Ramos (cell line): Measurements from ENCODE around the gene SH3GLB2.

ENCODE experiments used
- in situ Hi-C: fragments of 300-500 bp; cut with MboI; formaldehyde crosslinking; loops from one replicate; pipeline ENCODE4 v1.14.3; 2022; ENCODE audit warnings: low sequenced_read_pairs; ENCODE audit not compliant: unreplicated experiment

Gene SH3GLB2

DNA sequence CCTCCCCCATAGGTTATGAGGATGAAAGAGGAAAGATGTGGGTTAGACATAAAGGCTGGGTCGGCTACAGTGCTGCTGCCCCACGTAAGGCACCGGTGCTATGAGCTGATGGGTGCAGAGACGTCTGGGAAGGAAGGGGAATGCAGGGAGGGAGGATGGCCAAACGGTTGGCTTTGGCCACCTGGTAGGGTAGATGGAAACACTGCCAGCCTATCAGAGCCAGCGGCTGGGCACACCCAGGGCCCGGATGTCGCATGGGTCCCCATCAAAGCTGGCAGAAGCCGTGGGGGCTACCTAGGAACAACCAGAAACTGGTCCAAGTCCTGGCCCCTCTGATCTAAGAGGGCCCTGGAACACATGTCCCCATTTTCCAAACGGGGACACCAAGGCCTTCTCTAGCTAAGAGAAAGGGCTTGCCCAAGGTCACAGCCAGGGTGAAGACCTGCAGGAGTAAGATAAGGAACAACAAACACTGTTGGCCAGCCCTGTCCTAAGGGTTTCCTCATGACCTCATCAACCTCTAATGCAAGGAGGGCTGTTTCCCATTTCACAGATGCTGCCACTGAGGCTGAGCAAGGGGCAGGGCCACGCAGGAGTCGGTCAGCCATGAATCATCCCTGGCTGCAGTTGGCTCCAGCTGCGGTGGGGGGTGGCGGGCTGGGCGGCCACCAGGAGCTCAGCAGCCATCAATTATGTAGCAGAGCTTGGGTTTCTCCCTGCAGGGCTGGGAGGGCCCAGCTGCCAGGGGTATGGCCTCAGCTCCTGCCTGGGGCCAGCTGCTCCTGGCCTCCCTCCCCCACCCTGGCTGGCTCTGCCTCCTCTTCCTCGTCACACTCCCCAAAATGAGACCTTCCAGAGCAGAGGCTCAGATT is 4.9 kb downstream of the SH3GLB2 start:
- in situ Hi-C loops, result no loop called here

DNA sequence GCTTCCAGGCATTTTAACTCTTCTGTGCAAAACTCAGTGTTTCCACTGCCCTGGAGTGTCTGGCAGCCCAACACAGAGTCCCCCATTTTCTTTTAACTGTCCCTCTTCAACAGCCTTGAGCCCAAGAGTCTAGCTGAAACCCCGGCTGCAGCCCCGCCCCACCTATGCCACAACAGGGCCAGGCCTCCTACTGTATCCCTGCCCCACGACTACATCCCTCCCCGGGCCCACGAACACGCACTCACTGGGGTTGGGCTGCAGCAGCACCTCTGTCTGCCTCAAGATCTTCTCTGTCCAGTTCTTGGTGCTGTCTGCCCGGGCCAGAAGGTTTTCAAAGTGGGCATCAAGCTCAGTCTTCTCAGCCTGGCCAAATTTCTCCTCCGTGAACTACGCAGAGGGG is 6.1 kb downstream of the SH3GLB2 start:
- in situ Hi-C loops, result no loop called here

DNA sequence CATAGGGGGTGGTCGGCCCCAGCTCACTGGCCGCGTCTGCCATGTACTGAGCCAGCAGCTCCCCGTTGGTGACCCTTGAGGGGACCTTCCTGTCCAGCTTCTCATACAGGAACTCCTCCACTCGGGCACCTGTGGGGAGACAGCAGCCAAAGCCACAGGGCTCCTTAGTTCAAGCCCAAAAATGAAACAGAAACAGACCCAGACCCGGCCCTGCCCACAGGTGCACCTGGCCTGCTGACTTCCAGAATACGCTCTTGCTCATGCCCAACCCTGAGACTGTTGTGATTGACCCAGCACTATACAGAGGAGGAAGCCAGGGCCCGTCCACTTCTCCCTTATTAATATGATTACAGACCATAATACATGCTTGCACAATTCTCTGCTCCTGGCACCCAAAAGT is 7.0 kb downstream of the SH3GLB2 start:
- in situ Hi-C loops, result no loop called here

DNA sequence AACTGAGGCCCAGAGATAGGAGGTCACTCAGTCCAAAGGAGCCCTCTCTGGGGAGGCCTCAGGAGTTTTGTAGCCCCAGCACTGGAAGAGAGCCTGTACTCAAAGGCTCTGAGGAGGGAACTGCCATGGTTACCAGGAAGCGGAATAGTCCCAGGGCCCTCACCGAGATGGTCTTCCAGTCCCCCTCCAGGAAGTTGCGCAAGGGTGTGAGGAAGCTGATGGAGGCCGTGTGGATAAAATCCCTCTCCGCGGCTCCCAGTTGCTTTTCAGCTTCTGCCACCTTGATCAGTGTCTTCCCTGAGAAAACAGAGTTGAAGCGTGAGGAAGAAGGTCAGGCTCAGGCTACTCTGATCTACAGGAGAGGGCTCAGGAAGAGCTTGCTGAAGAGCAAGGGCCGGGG is 13.5 kb downstream of the SH3GLB2 start:
- in situ Hi-C loops, result no loop called here

DNA sequence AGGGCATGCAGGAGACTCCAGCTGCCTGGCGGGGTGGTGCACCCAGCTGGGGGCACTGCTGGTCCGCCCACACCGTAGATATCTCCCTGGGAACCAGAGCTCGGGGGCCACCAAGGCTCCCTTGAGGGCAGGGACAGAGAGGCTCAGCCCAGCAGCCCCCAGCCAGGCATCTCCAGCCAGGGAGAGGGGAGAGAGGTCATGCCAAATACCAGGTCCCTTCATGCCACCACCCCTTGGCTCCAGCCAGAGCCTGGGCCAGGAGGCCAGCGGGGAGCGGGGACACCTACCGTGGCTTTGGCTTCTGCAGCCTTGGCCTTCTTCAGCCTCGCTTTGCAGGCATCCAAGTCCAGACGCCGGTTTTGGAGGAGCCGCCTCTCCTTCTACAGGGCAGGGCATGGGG is 14.0 kb downstream of the SH3GLB2 start:
- in situ Hi-C loops, result no loop called here

DNA sequence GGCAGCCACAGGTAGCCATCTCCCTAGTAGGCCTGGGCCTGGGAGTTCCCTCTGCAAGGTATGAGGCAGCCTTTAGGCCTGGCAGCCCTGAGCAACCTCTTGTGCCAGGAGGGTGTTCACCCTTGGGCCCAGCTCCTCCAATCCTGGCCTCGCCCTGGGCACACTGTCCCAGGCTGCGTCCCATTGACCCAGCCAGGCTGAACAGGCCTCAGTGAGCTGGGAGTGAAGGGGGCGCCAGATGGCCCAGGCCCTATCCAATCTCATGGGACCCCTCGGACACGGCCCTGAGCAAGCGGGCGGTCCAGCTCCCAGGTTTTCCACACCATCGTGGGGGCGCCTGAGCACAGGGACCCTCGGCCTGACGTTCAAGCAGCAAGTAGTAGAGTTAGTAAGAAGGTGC is 14.5 kb downstream of the SH3GLB2 start:
- in situ Hi-C loops, result no loop called here

DNA sequence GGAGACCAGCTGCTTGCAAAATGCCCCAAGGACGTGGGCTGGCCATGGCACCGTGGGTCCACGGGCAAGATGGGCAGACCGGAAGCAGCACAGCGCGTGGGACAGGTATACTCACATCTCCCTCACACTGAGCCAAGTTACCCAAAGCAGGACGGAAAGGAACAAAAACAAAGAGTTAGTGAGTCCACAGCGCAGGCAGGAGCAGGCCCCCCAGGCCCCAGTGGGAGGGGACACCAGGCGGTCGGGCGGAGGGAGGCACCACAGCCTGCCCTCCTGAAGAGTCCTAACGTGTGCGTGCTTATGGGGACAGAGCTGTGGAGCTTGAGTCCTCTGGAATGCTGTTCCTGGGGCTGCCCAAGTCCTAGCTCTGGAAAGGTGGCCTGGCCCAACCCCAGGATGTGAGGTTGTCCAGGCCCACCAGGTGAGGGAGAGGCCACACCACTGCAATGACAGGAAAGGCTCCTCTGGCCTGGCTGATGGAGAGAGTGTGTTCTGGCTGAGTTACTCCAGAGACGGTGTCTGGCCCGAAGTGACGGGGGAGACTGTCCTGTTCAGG is 15.2 kb downstream of the SH3GLB2 start:
- in situ Hi-C loops, result no loop called here

DNA sequence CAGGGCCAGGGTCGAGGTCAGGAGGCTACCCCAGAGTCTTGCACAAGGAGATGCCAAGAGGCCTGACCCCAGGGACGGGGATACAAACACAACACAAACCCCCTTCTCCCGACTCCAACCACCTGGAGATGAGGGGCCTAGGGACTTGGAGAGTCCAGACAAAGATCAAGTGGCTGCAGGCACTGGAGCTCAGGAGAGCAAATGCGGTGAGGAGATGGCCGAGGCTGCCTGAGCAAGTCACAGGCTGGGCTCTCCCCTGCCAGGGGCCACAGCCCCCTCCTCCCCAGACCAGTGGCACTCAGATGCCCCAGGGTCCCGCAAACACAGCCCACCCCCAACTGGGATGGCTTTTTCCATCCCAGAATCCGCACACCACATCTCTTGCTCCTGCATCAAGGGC is 15.8 kb downstream of the SH3GLB2 start:
- in situ Hi-C loops, result no loop called here

DNA sequence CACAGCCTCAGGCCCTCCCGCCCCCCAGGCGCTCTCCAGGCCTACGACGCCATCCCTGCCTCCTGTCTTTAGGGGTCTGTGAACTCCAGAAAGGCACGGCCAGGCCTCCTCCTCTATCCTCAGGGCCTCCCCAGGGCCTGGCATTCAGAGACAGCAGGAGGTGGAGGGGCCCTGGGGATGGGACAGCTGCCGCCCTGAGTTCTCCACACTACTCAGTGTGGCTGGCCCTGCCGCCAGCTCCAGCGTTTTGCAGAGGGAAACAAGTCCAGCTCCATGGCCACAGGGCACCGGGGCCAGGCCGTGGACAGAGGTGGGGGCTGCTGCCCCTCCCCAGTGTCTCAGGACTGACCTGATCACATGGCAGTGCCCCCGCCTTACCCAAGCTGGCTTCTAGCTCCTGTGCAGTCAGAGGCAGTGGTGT is 16.4 kb downstream of the SH3GLB2 start:
- in situ Hi-C loops, result no loop called here

DNA sequence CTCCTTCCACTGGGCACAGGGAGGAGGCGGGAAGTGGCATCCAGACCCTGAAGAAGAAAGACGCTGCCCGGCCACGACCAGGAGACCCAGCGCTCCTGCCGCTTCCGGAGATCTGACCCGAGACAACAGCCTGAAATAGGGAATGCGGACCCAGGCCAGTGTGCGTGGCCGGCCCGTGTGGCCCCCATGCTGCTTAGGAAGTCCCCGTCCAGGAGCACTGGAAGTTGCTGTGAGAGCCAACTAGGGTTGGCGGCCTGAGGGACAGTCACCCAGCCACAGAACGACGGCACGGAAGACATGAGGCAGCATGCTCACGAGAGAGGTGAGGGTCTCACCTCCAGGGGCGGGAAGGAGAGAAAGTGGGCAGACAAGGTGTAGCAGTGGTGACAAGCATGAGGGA is 17.0 kb downstream of the SH3GLB2 start:
- in situ Hi-C loops, result no loop called here

DNA sequence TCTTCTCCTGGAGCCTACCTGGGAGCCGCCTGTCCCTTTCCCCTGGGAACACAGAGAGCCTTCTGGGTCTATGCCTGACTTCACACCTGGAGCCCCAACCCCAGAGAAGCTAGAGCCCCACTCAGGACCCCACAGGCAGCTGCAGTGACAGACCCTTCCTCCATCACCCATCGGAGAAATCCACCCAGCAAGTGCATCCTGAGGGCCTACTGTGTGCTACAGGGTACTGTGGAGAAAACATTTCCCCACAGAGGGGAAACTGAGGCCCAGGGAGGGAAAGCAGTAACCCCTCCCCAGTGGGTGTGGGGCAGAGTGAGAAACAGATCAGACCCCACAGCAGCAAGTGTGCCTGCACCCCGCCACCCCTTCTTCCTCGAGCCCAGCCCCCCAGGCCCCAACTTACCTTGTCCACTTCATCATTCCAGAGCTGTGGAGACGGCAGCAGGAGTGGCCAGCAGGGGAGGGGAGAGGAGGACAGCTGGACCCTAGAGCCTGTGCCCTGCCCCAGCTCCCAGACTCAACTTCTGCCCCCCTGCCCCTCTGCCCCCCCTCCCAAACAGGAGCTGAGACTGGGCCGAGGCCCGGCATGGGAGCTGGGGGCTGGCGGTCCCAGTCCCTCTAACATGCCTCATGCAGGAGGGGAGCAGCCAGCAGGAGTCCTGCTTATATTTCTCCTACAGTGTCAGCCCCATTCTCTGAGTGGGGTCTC is 17.7 kb downstream of the SH3GLB2 start:
- in situ Hi-C loops, result no loop called here

DNA sequence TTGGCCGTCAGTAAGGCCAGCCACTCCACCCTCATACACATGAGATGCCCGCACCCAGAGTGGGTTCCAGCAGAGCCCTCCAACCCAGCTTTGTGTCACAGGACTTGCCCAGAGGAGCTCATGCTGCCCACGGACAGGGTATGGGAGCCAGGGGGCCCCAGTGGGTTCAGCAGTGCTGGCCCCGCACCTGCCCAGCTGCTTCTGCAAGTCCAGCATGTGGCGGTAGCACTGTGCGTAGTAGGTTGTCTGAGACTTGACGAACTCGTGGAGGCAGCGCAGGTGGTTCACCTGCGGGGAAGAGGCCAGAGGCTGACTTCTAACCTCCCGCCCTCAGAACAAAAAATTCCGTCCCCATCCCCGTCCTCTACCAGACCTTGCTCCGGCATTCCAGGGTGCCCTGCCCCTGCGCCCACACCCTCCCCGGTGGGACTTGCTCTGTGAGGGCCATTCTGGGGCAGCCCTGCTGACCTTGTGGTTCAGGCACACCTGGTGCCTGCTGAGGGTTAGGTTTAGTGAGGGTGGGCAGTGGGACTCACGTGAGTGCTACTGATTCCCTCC is 18.5 kb downstream of the SH3GLB2 start:
- in situ Hi-C loops, result no loop called here

DNA sequence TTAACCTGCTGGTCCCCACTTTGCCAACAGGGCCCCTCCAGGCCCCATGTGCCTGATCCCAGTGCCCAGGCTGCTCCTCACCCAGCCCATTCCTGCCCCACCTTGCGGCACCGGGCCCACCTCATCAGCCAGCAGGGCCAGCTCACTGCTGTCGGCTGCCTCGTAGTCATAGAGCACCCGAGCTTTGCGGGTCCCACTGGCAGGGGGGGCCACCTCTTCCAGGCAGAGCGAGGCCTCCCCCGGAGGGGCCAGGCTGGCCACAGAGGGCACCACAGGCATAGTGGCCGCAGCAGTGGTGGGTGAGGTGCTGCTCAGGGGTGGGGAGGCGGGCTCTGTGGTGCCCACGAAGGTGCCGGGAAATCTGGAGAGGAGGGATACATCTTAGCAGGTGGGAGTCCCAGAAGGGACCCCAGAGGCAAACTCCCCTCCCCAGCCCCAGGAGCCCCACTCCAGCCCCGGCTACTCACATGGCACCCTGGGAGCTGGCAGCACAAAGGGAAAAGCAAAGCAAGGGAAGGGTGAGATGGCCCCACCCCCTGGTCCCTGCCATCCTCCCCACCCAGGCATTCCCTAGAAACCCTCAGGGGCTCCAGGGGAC is 19.0 kb downstream of the SH3GLB2 start:
- in situ Hi-C loops, result no loop called here

DNA sequence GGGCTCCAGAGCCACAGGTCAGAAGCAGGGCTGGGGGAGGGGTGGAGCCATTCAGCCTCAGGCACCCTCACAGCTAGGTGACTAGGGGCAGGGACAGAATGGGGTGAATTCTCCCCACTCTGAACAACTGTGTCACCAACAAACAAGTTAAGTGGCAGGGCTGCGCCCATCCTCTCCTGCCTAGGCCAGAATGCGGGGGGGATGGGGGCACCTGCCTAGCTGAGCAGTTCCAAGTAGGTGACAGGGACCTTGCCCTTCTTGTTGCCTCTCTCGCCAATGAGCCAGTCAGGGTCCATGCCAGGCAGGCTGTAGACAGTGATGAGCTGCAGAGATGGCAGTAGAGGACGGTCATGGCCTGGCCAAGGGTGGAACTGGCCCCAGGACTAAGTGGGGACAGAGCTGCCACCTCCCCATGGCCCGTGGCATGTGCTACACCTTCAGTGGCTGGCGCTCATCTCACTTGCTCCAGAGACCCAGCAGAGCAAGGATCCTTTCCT is 19.6 kb downstream of the SH3GLB2 start:
- in situ Hi-C loops, result no loop called here

DNA sequence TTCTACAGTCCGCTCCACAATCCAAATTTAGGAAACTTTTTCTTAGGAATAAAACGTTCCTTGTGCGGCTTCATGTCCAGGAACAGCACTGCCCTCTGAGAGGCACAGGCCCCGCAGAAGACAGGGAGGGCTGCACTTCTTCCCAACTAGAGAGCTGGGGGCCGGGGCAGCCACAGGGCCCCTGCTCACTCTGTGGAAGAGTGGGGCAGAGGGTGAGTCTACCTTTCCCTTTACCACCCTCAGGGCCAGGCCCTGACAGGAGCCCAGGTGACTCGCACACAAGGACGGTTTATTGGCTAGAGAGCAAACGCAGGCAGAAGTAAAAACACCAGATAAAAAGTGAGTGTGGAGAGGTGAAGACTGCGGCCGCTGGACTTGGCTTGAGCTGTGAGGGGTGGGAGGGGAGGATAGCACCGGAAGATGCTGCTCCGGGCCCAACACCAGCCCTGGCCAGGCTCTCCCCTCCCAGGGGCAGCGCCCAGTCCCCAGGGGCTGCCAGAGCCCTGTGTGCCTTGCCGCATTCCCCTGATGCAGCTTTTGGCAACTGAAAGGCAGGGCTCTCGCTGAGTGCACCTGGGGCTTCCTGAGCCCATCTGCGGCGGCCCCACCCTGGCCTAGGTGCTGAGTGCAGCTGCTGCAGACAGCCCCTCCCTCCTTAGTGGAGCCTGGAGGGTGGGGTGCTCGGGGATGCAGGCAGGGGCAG is 20.2 kb downstream of the SH3GLB2 start:
- in situ Hi-C loops, result no loop called here

DNA sequence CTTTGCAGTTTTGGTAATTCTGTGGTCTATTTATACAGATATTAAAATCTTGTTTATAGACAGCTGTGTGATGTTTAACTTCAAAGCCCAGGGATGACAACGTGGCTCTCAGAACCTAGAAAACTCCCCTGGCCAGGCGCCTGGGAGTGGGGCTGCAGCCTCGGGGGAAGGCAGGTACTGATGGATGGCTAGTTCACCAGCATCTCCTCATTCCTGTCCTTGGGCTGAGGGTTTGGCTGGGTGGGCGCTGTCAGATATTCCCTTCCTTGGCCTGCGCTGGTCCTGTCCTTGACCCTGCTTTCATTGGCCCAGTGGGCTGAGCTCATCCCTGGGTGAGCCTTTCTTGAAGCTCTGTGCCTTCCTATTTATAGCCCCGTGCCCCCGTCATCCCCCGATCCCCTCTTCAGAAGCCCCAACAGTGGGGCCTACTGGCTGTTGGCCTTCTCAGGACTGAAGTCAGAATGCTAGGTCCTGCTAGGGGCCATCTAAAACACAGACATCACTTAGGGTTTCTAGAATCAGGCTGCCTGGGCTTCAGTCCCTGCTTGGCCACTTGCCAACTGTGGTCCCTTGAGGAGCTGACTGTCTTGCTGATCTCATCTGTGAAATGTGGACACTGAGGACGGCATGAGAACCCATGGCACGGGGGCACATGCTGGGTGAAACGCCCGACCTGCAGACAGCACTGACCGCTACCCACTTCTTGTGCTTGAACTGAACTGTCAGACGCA is 20.9 kb downstream of the SH3GLB2 start:
- in situ Hi-C loops, result no loop called here

DNA sequence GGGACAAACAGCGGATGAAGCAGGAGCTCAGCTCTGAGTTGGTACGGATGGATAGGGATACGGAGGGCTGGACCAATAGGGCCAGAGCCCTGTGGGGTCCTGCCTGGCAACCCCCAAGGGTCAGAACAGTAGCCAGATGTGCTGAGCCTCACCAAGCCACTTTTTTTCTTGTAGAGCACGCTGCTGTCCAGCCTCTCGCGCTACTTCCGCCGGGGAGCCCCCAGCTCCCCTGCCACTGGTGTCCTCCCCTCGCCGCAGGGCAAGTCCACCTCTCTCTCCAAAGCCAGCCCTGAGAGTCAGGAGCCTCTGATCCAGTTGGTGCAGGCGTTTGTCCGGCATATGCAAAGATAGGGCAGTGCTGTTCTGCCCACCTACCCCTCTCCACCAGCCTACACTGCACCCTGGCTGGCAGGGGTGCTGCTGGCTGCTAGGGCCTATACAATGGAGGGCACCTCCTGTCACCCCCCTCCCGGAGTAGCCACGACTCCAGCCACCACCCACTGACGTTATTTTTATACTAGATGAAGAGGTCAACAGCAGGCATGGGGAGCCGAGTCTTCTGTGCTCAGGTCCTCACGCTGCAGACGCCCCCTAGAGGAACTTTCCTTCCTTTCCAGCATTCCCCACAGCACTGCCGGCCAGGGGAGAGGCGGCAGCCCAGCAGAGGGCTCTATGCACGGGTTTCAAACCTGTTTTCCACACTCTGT is 21.6 kb downstream of the SH3GLB2 start:
- in situ Hi-C loops, result no loop called here

DNA sequence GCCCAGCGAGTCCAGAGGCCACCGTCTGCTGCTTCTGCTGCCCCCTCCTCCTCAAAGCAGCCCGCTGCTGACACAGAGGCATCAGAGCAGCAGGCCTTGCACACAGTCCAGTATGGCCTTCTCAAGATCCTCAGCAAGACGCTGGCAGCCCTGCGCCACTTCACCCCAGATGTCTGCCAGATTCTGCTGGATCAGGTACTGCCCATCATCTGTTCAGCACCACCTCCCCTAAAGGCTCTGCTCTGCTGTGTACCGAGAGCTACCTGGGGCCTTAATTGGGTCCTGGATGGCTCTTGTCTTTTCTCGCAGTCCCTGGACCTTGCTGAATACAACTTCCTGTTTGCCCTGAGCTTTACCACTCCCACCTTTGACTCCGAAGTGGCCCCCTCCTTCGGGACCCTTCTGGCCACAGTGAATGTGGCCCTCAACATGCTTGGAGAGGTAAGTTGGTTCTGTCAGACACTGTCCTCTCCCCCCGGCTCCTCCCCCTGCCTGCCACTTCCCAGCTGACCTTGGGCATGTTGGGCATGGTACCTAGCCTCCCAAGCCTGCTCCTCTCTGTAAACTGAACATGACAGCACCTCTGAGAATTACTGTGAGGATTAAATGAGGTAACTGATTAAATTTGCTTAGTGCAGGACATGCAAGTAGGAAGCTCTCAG is 22.7 kb downstream of the SH3GLB2 start:
- in situ Hi-C loops, result no loop called here
